Neuronal stem cell (in vitro differentiated cells): ENCODE measurements around the gene CADM2.

ENCODE experiments used
- DNase-seq: peaks from one replicate; pipeline ENCODE4 v3.0.0-alpha.2; 2013; ENCODE audit warnings: low spot score
- H2AFZ ChIP-seq: one replicate; pipeline ENCODE4 v1.6.1; 2013; ENCODE audit warnings: mild to moderate bottlenecking, low read length, inconsistent platforms
- H2AK5ac ChIP-seq: 2 replicates; pipeline ENCODE4 v1.6.1; 2013; ENCODE audit warnings: low read depth, mild to moderate bottlenecking, inconsistent platforms, low read length, moderate library complexity, mixed read lengths
- H2BK120ac ChIP-seq: 2 replicates; pipeline ENCODE4 v1.6.1; 2013; ENCODE audit warnings: low read depth, mild to moderate bottlenecking, inconsistent platforms, low read length, moderate library complexity, mixed read lengths
- H2BK12ac ChIP-seq: one replicate; pipeline ENCODE4 v1.6.1; 2013; ENCODE audit warnings: low read length, inconsistent platforms
- H2BK15ac ChIP-seq: 2 replicates; pipeline ENCODE4 v1.6.1; 2013; ENCODE audit warnings: mild to moderate bottlenecking, low read length, inconsistent platforms, mixed read lengths
- H2BK5ac ChIP-seq: one replicate; pipeline ENCODE4 v1.6.1; 2013; ENCODE audit warnings: inconsistent platforms, mild to moderate bottlenecking, low read length, moderate library complexity
- H3K14ac ChIP-seq: one replicate; pipeline ENCODE4 v1.6.1; 2013; ENCODE audit warnings: low read length, inconsistent platforms
- H3K18ac ChIP-seq: 2 replicates; pipeline ENCODE4 v1.6.1; 2013; ENCODE audit warnings: low read length, inconsistent platforms
- H3K23ac ChIP-seq: 2 replicates; pipeline ENCODE4 v1.6.1; 2013; ENCODE audit warnings: low read depth, mild to moderate bottlenecking, mixed read lengths, low read length, inconsistent platforms; ENCODE audit not compliant: poor library complexity
- H3K27ac ChIP-seq: replicated peaks from 3 replicates; pipeline ENCODE4 v1.5.1; 2013; ENCODE audit warnings: low read length, inconsistent platforms
- H3K27me3 ChIP-seq, 3 experiments: 2 replicates each; pipeline ENCODE4 v1.6.1; 2013; ENCODE audit warnings: low read length in 3 of 3, mild to moderate bottlenecking in 2 of 3, inconsistent platforms in 1 of 3, low read depth in 1 of 3, mixed read lengths in 1 of 3, moderate library complexity in 1 of 3; ENCODE audit not compliant: control insufficient read depth in 3 of 3, insufficient read depth in 3 of 3
- H3K36me3 ChIP-seq, 2 donors: replicated peaks in 1 of 2; 2 replicates each; pipeline ENCODE4 v1.6.1; 2013; ENCODE audit warnings: low read length in 2 of 2; ENCODE audit not compliant: control insufficient read depth in 2 of 2, insufficient read depth in 2 of 2
- H3K4ac ChIP-seq: 2 replicates; pipeline ENCODE4 v1.6.1; 2013; ENCODE audit warnings: inconsistent platforms, mild to moderate bottlenecking, low read length, moderate library complexity
- H3K4me1 ChIP-seq, 2 donors: 1 replicate in 1 of 2; 2 replicates in 1 of 2; pipeline ENCODE4 v1.6.1; 2013; ENCODE audit warnings: low read length in 2 of 2, low read depth in 1 of 2; ENCODE audit not compliant: control insufficient read depth in 2 of 2, insufficient read depth in 1 of 2
- H3K4me2 ChIP-seq: one replicate; pipeline ENCODE4 v1.6.1; 2013; ENCODE audit warnings: mild to moderate bottlenecking, low read length, inconsistent platforms; ENCODE audit not compliant: insufficient read depth, poor library complexity, severe bottlenecking
- H3K4me3 ChIP-seq, 2 donors: 2 replicates each; pipeline ENCODE4 v1.5.1; 2013; ENCODE audit warnings: low read length in 2 of 2, mild to moderate bottlenecking in 2 of 2, inconsistent platforms in 1 of 2, moderate library complexity in 1 of 2
- H3K79me1 ChIP-seq: one replicate; pipeline ENCODE4 v1.6.1; 2013; ENCODE audit warnings: low read depth, mild to moderate bottlenecking, inconsistent platforms, low read length, moderate library complexity
- H3K9ac ChIP-seq: one replicate; pipeline ENCODE4 v1.6.1; 2013; ENCODE audit warnings: mild to moderate bottlenecking, low read depth, low read length, inconsistent platforms; ENCODE audit not compliant: poor library complexity
- H3K9me3 ChIP-seq, 2 donors: replicated peaks in 1 of 2; 2 replicates each; pipeline versions ENCODE3 to v1.6.1; 2013; ENCODE audit warnings: low read length in 2 of 2, mild to moderate bottlenecking in 2 of 2, inconsistent platforms in 1 of 2, low read depth in 1 of 2, mixed read lengths in 1 of 2, moderate library complexity in 1 of 2; ENCODE audit not compliant: control insufficient read depth in 2 of 2, insufficient read depth in 1 of 2
- H4K8ac ChIP-seq: one replicate; pipeline ENCODE4 v1.6.1; 2013; ENCODE audit warnings: low read depth, mild to moderate bottlenecking, inconsistent platforms, low read length, moderate library complexity
- H4K91ac ChIP-seq: one replicate; pipeline ENCODE4 v1.6.1; 2013; ENCODE audit warnings: low read length, low read depth, mild to moderate bottlenecking, inconsistent platforms; ENCODE audit not compliant: poor library complexity
- WGBS, 2 donors: extraction: QIAGEN DNeasy Blood & Tissue Kit; methylation state at CpG; one replicate each; pipeline ENCODE4 v1.1.7; 2013; ENCODE audit warnings: missing lambda C conversion rate in 2 of 2, mixed read lengths in 1 of 2; ENCODE audit not compliant: insufficient read length in 2 of 2, insufficient replicate concordance in 1 of 2; ENCODE audit errors: extremely low coverage in 2 of 2; 5-methylcytosine and 5-hydroxymethylcytosine counted together

CADM2 gene

DNA sequence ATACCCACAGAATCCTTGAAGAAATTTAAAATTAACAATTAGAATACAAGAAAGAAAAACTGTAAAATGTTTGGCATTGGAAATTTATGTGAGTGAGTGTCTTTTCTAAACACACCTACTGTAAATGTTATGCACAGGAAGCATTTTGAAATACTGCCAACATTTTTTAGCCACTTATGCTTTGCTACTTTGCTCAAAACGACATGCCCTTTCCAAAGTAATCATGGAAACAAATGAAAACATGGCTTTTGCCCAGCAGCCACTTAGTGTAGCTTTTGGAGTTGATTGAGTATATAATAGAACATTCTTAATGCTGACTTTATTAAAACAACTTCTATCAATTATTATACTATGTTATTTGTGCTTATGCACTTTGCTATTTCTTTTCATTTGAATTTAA is 823.0 kb downstream of the CADM2 start:
- H2BK12ac ChIP-seq, result no peak overlapping the region
- no peak overlapping the region for H3K27ac ChIP-seq
- H2AFZ ChIP-seq, result no peak overlapping the region
- no peak overlapping the region for H4K8ac ChIP-seq
- H3K4me2 ChIP-seq, result no peak overlapping the region
- no peaks in the 10 kb centered on the region for H3K27me3 ChIP-seq
- no peak overlapping the region for H3K9ac ChIP-seq
- H2AK5ac ChIP-seq, result no peak overlapping the region
- no peak overlapping the region for H3K18ac ChIP-seq
- H3K4me1 ChIP-seq, result no peaks in the 10 kb centered on the region
- H3K14ac ChIP-seq, result no peak overlapping the region
- H3K23ac ChIP-seq, result no peak overlapping the region
- WGBS, 2 donors, result no CpG with 5 or more reads among the region's 1 CpG
- H3K36me3 ChIP-seq, result no peaks in the 10 kb centered on the region
- no peak overlapping the region for H2BK5ac ChIP-seq
- no peak overlapping the region for H3K4ac ChIP-seq
- H2BK120ac ChIP-seq, result no peak overlapping the region
- H3K4me3 ChIP-seq, result no peak overlapping the region
- H4K91ac ChIP-seq, result no peak overlapping the region
- H2BK15ac ChIP-seq, result no peak overlapping the region
- no peak for DNase-seq
- H3K79me1 ChIP-seq, result no peaks in the 10 kb centered on the region
- no peaks in the 10 kb centered on the region for H3K9me3 ChIP-seq

DNA sequence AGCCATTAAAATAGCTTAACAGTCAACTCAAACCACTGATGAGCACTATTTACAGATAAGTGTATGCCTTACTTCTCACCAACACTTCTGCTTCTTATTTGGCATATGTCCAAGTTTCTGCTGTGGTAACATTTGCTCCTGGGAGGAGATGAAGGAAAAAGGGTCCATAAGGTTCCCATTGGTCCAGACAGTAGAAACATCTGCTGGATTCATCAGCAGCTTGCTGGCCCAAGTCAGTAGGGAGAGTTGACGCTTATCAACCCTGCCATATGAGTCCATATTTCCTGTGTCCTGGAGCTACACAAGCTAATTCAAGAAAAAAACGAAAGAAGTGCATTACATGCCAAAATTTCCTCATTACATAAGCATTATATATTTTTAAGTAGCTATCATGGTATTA is 824.5 kb downstream of the CADM2 start:
- Histone ChIP-seq H3K23ac (no peak overlapping the region), H2BK120ac (no peak overlapping the region), H3K4me1 (no peaks in the 10 kb centered on the region), H3K4me2 (no peak overlapping the region), H3K36me3 (no peaks in the 10 kb centered on the region), H3K79me1 (no peaks in the 10 kb centered on the region), H4K8ac (no peak overlapping the region), H2AFZ (no peak overlapping the region), H3K14ac (no peak overlapping the region), H2BK5ac (no peak overlapping the region), H2BK15ac (no peak overlapping the region), H3K18ac (no peak overlapping the region), H2AK5ac (no peak overlapping the region), H3K27me3 (no peaks in the 10 kb centered on the region), H3K9ac (no peak overlapping the region), H3K4me3 (no peak overlapping the region), H3K4ac (no peak overlapping the region), H3K9me3 (no peaks in the 10 kb centered on the region), H2BK12ac (no peak overlapping the region), H3K27ac (no peak overlapping the region), H4K91ac (no peak overlapping the region)
- no CpG with 5 or more reads among the region's 2 CpGs for WGBS, 2 donors
- DNase-seq, result no peak

DNA sequence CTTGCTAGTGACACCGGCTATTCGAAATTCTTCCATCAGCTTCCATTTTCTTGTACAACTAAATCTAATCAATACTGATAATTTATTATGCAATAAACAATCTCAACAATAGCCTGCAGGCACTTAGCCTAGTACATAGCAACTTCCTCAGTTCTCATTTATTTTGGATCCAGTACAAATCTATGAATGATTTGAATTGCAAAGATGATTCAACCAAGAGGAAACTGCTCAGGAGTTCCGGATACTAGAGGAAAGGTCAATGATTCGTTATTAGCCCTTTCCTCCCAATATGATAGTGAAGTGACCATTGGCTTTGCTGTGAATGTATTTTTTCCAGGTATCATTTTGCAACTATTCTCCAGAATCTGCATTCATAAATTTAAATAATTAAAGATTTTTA is 827.0 kb downstream of the CADM2 start:
- Histone ChIP-seq H3K14ac (no peak overlapping the region), H2BK15ac (no peak overlapping the region), H3K27ac (no peak overlapping the region), H3K9me3 (no peaks in the 10 kb centered on the region), H3K79me1 (no peaks in the 10 kb centered on the region), H3K23ac (no peak overlapping the region), H3K4me1 (no peaks in the 10 kb centered on the region), H3K27me3 (no peaks in the 10 kb centered on the region), H3K4me2 (no peak overlapping the region), H4K91ac (no peak overlapping the region), H3K18ac (no peak overlapping the region), H4K8ac (no peak overlapping the region), H3K9ac (no peak overlapping the region), H2AK5ac (no peak overlapping the region), H2BK120ac (no peak overlapping the region), H2AFZ (no peak overlapping the region), H2BK5ac (no peak overlapping the region), H2BK12ac (no peak overlapping the region), H3K4ac (no peak overlapping the region), H3K36me3 (no peaks in the 10 kb centered on the region), H3K4me3 (no peak overlapping the region)
- WGBS, 2 donors, result no CpG with 5 or more reads among the region's 4 CpGs
- DNase-seq, result no peak

DNA sequence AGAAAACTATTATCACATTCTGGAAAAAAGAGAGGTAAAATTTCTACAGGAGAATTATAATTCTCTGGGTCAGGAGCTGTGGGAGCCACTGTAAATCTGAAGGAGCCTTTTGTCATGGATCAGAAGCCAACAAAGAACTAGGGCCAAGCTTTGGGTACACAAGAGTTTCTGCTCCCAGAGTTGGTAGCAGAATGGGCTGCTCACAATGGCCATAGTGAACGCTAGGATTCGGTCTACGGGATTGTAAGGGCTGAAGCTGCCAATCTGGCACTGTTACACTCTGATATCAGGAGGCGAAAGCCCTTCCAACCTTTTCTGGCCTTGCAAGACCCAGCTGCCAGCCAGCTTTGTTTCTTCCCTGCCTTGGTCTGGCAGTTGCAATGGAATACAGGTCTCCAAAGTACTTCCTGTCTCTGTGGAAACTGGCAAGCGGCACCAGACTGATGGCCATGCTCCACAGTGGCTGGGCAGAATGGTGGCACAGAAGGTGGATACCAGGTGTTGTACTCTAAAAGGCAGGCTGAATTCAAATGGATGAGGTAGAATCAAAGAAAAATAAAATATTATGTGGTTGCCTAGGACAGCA is 831.7 kb downstream of the CADM2 start:
- no peaks in the 10 kb centered on the region for H3K36me3 ChIP-seq
- H2AK5ac ChIP-seq, result no peak overlapping the region
- no peak overlapping the region for H2BK15ac ChIP-seq
- no peak overlapping the region for H2AFZ ChIP-seq
- H3K4me2 ChIP-seq, result no peak overlapping the region
- DNase-seq, result no peak
- no peak overlapping the region for H3K18ac ChIP-seq
- H3K9ac ChIP-seq, result no peak overlapping the region
- no peak overlapping the region for H2BK12ac ChIP-seq
- H4K91ac ChIP-seq, result no peak overlapping the region
- no peak overlapping the region for H2BK120ac ChIP-seq
- H3K9me3 ChIP-seq, result no peaks in the 10 kb centered on the region
- H3K27me3 ChIP-seq, result no peaks in the 10 kb centered on the region
- no peak overlapping the region for H3K27ac ChIP-seq
- H3K4me1 ChIP-seq, result no peaks in the 10 kb centered on the region
- no peak overlapping the region for H4K8ac ChIP-seq
- WGBS, 2 donors, result no CpG with 5 or more reads among the region's 5 CpGs
- H3K23ac ChIP-seq, result no peak overlapping the region
- no peak overlapping the region for H2BK5ac ChIP-seq
- H3K4me3 ChIP-seq, result no peak overlapping the region
- no peak overlapping the region for H3K14ac ChIP-seq
- no peak overlapping the region for H3K4ac ChIP-seq
- no peaks in the 10 kb centered on the region for H3K79me1 ChIP-seq
